ENCODE results near the gene THY1.

The THY1 gene

DNA sequence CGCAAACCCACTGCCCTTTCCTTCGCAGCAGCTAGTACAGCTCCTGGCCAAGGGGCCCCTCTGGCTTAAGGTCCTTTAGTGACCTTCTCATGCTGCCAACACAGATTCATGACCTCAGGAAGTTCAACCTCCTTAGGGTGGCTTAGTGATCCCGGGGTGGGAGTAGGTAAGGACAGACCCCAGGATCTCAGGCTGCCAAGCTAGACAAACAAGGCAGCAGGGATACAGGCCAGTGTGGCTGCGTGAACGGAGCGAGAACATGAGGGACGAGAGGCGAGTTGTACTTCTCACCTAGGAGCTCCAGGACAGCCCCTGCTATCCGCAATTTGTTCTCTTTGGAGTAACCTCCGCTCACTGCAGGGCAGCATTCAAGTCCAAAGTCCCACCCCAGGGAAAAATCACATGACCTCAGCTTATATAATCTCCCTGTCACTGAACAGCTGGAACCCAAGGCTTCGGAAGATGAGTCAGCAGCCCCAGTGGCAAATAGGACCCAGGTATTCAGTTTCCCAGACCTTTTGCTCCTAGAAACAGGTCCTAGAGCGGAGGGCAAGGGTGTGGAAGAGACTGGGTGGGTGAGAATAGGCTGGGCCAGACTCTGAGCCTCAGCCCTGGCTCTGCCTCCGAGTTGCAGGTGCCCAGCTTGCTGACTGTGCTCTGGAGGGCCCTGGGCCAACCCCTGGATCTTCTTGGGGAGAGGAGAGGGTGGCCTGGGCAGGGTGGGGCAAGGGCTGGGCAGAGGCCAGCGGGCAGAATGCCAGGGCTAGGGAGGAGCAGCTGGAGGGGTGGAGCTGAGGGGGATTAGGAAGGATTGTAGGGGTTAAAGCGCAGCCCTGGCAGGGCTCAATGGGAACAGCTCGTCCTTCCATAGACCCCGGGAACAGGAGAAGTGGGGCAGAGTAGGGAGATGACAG is 54.6 kb downstream of the THY1 start:
- DNase-seq = no peak

DNA sequence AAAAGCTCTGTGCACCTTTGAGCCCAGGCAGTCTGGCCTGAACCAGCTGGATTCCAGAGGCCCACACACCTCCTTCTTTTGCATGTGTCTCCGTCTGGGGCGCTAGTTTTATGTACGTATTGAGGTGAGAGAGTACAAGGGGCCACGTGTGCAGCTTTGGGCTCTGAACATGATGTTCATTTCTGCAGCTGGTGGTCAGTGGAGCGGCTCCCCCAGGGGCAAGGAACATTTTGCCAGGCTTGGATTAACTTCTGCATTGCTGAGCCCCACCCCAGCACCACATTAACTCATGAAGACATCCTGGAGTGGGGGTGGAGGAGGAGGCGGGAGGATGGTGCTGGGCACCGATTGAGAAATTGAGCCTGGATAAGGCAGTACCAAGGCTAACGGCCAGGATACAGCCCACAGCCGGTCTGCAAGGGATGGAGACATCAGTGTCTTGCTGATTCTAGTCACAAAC is 55.3 kb downstream of the THY1 start:
- no peak for DNase-seq

Data from activated effector memory CD4-positive, alpha-beta T cell treated with anti-CD3 and anti-CD28 coated beads, Interleukin-2, amount 50 U/mL, for 16 hours (primary cell).